ENCODE results near the gene TIMM50.

The TIMM50 gene

DNA sequence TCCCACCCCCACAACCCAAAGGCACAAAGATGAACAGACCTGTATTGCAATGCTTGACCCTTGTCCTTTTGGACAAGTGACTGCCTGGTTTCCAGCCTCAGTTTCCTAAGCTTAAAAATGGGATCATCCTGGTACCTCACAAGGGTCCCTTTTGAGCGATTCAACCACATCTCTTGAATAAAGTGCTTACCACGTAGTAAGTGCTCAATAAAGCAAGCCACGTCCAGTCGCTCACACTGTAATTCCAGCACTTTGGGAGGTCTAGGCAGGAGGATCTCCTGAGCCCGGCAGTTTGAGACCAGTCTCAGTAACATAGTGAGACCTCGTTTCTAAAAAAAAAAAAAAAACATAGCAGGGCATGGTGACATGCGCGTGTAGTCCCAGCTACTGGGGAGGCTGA lies 19.3 kb downstream of the TIMM50 start:
- TF ChIP-seq, protein P1, sequence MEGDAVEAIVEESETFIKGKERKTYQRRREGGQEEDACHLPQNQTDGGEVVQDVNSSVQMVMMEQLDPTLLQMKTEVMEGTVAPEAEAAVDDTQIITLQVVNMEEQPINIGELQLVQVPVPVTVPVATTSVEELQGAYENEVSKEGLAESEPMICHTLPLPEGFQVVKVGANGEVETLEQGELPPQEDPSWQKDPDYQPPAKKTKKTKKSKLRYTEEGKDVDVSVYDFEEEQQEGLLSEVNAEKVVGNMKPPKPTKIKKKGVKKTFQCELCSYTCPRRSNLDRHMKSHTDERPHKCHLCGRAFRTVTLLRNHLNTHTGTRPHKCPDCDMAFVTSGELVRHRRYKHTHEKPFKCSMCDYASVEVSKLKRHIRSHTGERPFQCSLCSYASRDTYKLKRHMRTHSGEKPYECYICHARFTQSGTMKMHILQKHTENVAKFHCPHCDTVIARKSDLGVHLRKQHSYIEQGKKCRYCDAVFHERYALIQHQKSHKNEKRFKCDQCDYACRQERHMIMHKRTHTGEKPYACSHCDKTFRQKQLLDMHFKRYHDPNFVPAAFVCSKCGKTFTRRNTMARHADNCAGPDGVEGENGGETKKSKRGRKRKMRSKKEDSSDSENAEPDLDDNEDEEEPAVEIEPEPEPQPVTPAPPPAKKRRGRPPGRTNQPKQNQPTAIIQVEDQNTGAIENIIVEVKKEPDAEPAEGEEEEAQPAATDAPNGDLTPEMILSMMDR (IDR thresholded peaks at IDR 0.05; ENCODE audit: low read depth, low read length) = no peak
- TF ChIP-seq MYC (IDR thresholded peaks at IDR 0.05; ENCODE audit: low read depth, low read length) (no peak), POLR2A (IDR thresholded peaks at IDR 0.05; ENCODE audit: extremely low read depth, insufficient read length) (no peak)
- TF ChIP-seq, protein P2, sequence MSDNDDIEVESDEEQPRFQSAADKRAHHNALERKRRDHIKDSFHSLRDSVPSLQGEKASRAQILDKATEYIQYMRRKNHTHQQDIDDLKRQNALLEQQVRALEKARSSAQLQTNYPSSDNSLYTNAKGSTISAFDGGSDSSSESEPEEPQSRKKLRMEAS (IDR thresholded peaks at IDR 0.05; ENCODE audit: low read depth, low read length) = no peak
- no peak for DNase-seq (ENCODE audit: low read depth)
- H3K4me3 ChIP-seq (ENCODE audit: low read depth, low read length) = no peak overlapping the region

DNA sequence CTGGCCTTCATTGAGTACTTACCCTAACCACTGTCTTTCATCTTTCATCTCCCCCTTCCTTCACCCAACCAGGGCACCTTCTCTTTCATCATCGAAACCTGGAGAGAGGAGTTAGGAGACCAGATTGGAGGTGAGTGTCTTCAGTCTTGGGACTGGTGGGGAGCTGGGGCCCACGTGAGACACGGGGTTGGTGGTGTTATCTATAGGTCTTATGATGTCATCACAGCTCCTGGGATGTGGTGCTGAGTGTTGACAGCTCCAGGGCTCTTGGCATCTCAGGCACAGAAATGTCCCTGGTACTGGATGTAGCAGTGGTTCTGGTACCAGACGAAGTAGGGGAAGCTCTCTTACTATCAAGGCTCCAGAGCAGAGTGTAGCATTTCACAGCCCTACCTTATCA lies 19.9 kb downstream of the TIMM50 start:
- DNase-seq (ENCODE audit: low read depth) = no peak
- no peak overlapping the region for H3K4me3 ChIP-seq (ENCODE audit: low read depth, low read length)
- no peak for TF ChIP-seq POLR2A (IDR thresholded peaks at IDR 0.05; ENCODE audit: extremely low read depth, insufficient read length)
- TF ChIP-seq, protein P1 (IDR thresholded peaks at IDR 0.05; ENCODE audit: low read depth, low read length) = no peak
- TF ChIP-seq, protein P2 (IDR thresholded peaks at IDR 0.05; ENCODE audit: low read depth, low read length) = no peak
- TF ChIP-seq MYC (IDR thresholded peaks at IDR 0.05; ENCODE audit: low read depth, low read length) = no peak

DNA sequence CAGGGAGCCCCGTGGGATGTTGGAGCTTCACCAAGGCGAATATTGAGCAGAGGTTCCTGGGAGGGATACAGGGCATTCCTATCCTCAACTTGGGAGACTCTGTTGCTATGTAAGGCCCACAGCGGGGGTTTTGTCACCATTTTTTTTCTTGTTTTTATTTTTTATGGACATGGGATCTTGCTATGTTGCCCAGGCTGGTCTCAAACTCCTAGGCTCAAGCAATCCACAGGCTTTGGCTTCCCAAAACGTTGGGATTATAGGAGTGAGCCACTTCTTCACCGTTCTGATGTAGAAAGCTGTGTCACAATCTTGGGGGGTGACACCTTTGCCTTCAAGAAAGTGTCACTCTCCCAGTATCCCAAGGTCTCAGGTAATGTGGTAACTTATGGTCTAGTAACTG lies 20.7 kb downstream of the TIMM50 start:
- H3K4me3 ChIP-seq (ENCODE audit: low read depth, low read length) = no peak overlapping the region
- no peak for DNase-seq (ENCODE audit: low read depth)
- no peak for TF ChIP-seq POLR2A (IDR thresholded peaks at IDR 0.05; ENCODE audit: extremely low read depth, insufficient read length)

DNA sequence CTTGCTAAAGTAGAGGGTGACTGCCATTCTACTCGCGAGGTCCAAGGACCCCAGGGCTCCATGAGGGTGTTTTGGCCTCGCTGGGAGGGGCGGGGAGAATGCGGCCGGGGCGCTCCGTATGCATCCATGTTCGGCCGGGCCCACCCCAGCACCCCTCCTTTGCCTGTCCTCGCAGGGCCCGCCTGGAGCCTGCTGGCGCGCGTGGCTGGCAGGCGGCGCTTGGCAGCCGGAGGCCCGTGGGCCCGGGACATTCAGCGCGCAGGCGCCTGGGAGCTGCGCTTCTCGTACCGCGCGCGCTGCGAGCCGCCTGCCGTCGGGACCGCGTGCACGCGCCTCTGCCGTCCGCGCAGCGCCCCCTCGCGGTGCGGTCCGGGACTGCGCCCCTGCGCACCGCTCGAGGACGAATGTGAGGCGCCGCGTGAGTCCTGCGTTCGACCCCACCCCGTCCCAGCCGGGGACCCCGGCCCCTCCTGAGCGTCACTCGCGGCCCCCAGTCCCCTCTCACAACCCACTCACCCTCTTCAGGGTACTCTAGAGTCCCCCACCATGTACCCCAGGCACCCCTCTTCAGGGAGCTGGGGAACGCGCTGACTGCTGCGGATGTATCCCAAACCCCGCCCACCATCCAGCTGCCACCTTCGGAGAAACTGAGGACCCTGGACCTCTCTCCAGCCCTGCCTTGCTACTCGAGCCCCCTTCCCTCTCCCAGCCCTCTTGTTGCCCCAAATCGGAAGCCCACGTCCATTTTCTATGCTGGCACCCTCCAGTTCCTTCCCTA lies 22.2 kb downstream of the TIMM50 start:
- no peak overlapping the region for H3K4me3 ChIP-seq (ENCODE audit: low read depth, low read length)
- TF ChIP-seq MYC (IDR thresholded peaks at IDR 0.05; ENCODE audit: low read depth, low read length) (peak; percentile 75), POLR2A (IDR thresholded peaks at IDR 0.05; ENCODE audit: extremely low read depth, insufficient read length) (no peak)
- TF ChIP-seq, protein P1 (IDR thresholded peaks at IDR 0.05; ENCODE audit: low read depth, low read length) = peak; percentile 30
- TF ChIP-seq, protein P2 (IDR thresholded peaks at IDR 0.05; ENCODE audit: low read depth, low read length) = peak; percentile 86
- peak; percentile 73 for DNase-seq (ENCODE audit: low read depth)

DNA sequence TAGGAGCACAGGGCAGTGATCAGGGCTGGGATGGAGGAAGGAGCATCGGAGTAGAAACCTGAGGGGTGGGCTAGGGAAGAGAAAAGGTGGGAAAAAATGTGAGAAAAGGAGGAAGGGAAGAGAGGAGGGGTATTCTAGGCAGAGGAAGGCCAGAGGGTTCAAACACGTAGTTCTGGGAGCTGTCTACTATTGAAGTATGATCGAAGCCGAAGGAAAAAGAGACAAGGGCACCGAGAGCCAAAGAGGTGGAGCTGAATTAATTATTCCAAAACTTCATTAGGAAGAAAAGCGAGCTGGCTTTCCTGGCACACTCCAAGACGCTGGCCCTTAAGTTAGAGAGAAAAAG lies 25.9 kb downstream of the TIMM50 start:
- DNase-seq (ENCODE audit: low read depth) = no peak
- TF ChIP-seq, protein P2 (IDR thresholded peaks at IDR 0.05; ENCODE audit: low read depth, low read length) = no peak
- TF ChIP-seq, protein P1 (IDR thresholded peaks at IDR 0.05; ENCODE audit: low read depth, low read length) = no peak
- TF ChIP-seq POLR2A (IDR thresholded peaks at IDR 0.05; ENCODE audit: extremely low read depth, insufficient read length) (no peak), MYC (IDR thresholded peaks at IDR 0.05; ENCODE audit: low read depth, low read length) (no peak)
- H3K4me3 ChIP-seq (ENCODE audit: low read depth, low read length) = no peak overlapping the region

DNA sequence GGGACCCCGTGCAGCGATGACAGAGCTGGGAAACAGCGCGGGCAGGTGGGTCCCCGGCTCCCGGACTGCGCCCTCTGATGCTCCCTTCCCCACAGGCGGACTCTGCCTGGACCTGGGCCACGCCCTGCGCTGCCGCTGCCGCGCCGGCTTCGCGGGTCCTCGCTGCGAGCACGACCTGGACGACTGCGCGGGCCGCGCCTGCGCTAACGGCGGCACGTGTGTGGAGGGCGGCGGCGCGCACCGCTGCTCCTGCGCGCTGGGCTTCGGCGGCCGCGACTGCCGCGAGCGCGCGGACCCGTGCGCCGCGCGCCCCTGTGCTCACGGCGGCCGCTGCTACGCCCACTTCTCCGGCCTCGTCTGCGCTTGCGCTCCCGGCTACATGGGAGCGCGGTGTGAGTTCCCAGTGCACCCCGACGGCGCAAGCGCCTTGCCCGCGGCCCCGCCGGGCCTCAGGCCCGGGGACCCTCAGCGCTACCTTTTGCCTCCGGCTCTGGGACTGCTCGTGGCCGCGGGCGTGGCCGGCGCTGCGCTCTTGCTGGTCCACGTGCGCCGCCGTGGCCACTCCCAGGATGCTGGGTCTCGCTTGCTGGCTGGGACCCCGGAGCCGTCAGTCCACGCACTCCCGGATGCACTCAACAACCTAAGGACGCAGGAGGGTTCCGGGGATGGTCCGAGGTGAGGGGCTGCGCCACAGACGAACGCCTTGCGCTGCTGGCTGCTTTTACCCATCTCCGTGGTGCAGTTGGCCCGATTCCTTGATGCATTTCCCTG lies 26.5 kb downstream of the TIMM50 start:
- TF ChIP-seq, protein P2 (IDR thresholded peaks at IDR 0.05; ENCODE audit: low read depth, low read length) = no peak
- TF ChIP-seq, protein P1 (IDR thresholded peaks at IDR 0.05; ENCODE audit: low read depth, low read length) = no peak
- TF ChIP-seq MYC (IDR thresholded peaks at IDR 0.05; ENCODE audit: low read depth, low read length) = no peak
- no peak overlapping the region for H3K4me3 ChIP-seq (ENCODE audit: low read depth, low read length)
- DNase-seq (ENCODE audit: low read depth) = no peak
